Suprapubic skin (tissue), 4 donors: ENCODE results near the gene SERPINF2. TPM values are rescaled to one million over a fixed set of nuclear protein-coding genes. Genes with fewer than 3 reads are reported as not detected.

ENCODE experiments used
- DNase-seq, 2 donors: peaks; one replicate each; pipeline ENCODE4 v3.0.0-alpha.2; 2019; ENCODE audit warnings: low spot score in 2 of 2
- H3K27ac ChIP-seq: fragments of 200-600 bp; sonication (generic); one replicate; pipeline ENCODE4 v1.5.1; 2019
- H3K27me3 ChIP-seq: fragments of 200-600 bp; sonication (generic); one replicate; pipeline ENCODE4 v1.5.1; 2019
- H3K36me3 ChIP-seq: fragments of 200-600 bp; sonication (generic); one replicate; pipeline ENCODE4 v1.5.1; 2019
- H3K4me1 ChIP-seq: fragments of 200-600 bp; sonication (generic); one replicate; pipeline ENCODE4 v1.5.1; 2019
- H3K4me3 ChIP-seq: fragments of 200-600 bp; sonication (generic); one replicate; pipeline ENCODE4 v1.5.1; 2019; ENCODE audit warnings: mild to moderate bottlenecking
- H3K9me3 ChIP-seq: fragments of 200-600 bp; sonication (generic); one replicate; pipeline ENCODE4 v1.5.1; 2019
- EP300 ChIP-seq: sonication (generic); formaldehyde crosslinking; IDR thresholded peaks from one replicate; pipeline ENCODE4 v1.6.1; 2017; ENCODE audit warnings: antibody characterized with exemption
- POLR2A ChIP-seq, 2 donors: fragments of 450-650 bp; IDR thresholded peaks; one replicate each; pipeline ENCODE4 v1.6.1; 2017; ENCODE audit warnings: antibody characterized with exemption in 2 of 2, mild to moderate bottlenecking in 2 of 2, moderate library complexity in 2 of 2
- POLR2AphosphoS5 ChIP-seq, 3 donors: sonication (generic); formaldehyde crosslinking; IDR thresholded peaks; one replicate each; pipeline ENCODE4 v1.6.1; 2017; ENCODE audit warnings: antibody characterized with exemption in 3 of 3
- WGBS: methylation state at CpG from one replicate; pipeline ENCODE4 v1.1.5; 2018; 5-methylcytosine and 5-hydroxymethylcytosine counted together
- total RNA-seq, 4 donors: library from RNA; depleted of rRNA; stranded (reverse); fragments of >200 nt; gene quantifications; one replicate each; pipeline ENCODE4 v1.1.0, GENCODE V29; 2016
- TF ChIP-seq, protein P1 (sequence below), 2 donors: fragments of 200-600 bp in 1 of 2; fragments of 450-650 bp in 1 of 2; sonication (generic) in 1 of 2; IDR thresholded peaks; one replicate each; pipeline ENCODE4 v1.5.1; 2016 to 2019; ENCODE audit warnings: antibody characterized with exemption in 2 of 2, mild to moderate bottlenecking in 1 of 2, moderate library complexity in 1 of 2

Gene SERPINF2
- total RNA-seq, 4 donors from 2014 or later, result 3.9 to 7.4 (median 5.9) TPM

DNA sequence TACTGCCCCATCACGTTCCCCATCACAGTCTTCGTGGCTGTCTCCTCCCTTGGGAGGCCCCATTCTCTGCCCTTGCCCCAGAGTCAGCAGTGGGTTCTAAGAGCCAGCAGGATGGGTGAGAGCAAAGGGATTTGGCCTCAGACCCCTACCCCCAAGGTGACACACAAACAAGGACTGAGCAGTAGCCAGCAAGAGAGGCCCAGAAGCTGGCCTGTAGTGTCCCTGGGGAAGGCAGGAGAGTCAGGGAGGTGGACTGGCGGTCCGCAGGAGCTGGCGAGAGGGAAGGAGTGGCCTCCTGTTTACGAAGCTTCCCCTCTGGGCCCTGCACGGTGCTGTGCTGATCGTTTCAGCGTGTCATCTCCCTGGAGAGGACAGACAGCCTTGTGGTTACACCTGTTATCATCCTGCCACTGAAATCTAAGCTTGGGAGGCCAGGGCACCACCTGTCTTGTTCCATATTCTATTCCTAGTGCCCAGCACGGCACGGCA is 9.8 kb upstream of the SERPINF2 start:
- no peak for DNase-seq
- H3K27ac ChIP-seq, result no peak overlapping the region
- 90% methylated on average over 7 of the region's 11 CpGs for WGBS
- no peaks in the 10 kb centered on the region for H3K27me3 ChIP-seq
- H3K4me3 ChIP-seq, result no peak overlapping the region
- no peaks in the 10 kb centered on the region for H3K9me3 ChIP-seq
- peaks cover 72% of the 10 kb centered on the region for H3K36me3 ChIP-seq
- peaks cover 44% of the 10 kb centered on the region for H3K4me1 ChIP-seq
- TF ChIP-seq, protein P1, sequence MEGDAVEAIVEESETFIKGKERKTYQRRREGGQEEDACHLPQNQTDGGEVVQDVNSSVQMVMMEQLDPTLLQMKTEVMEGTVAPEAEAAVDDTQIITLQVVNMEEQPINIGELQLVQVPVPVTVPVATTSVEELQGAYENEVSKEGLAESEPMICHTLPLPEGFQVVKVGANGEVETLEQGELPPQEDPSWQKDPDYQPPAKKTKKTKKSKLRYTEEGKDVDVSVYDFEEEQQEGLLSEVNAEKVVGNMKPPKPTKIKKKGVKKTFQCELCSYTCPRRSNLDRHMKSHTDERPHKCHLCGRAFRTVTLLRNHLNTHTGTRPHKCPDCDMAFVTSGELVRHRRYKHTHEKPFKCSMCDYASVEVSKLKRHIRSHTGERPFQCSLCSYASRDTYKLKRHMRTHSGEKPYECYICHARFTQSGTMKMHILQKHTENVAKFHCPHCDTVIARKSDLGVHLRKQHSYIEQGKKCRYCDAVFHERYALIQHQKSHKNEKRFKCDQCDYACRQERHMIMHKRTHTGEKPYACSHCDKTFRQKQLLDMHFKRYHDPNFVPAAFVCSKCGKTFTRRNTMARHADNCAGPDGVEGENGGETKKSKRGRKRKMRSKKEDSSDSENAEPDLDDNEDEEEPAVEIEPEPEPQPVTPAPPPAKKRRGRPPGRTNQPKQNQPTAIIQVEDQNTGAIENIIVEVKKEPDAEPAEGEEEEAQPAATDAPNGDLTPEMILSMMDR (IDR thresholded peaks at IDR 0.05), result no peak
- TF ChIP-seq POLR2A (IDR thresholded peaks at IDR 0.05), result no peak
- TF ChIP-seq POLR2AphosphoS5 (IDR thresholded peaks at IDR 0.05), result no peak
- no peak for TF ChIP-seq EP300

DNA sequence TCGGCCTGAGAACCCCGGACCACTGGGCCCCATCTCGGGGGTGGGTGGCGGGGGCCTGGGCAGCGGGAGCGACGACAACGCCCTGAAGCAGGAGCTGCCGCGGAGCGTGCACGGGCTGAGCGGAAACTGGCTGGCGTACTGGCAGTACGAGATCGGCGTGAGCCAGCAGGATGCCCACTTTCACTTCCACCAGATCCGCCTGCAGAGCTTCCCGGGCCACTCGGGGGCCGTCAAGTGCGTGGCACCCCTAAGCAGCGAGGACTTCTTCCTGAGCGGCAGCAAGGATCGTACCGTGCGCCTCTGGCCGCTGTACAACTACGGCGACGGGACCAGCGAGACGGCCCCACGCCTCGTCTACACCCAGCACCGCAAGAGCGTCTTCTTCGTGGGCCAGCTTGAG is 8.9 kb upstream of the SERPINF2 start:
- no peak overlapping the region for H3K4me3 ChIP-seq
- H3K9me3 ChIP-seq, result no peaks in the 10 kb centered on the region
- TF ChIP-seq POLR2AphosphoS5 (IDR thresholded peaks at IDR 0.05), result no peak
- no peak for TF ChIP-seq POLR2A (IDR thresholded peaks at IDR 0.05)
- peaks cover 67% of the 10 kb centered on the region for H3K36me3 ChIP-seq
- DNase-seq, result no peak
- no peaks in the 10 kb centered on the region for H3K27me3 ChIP-seq
- H3K27ac ChIP-seq, result no peak overlapping the region
- peaks cover 36% of the 10 kb centered on the region for H3K4me1 ChIP-seq
- 96% methylated on average over 18 of the region's 38 CpGs for WGBS

DNA sequence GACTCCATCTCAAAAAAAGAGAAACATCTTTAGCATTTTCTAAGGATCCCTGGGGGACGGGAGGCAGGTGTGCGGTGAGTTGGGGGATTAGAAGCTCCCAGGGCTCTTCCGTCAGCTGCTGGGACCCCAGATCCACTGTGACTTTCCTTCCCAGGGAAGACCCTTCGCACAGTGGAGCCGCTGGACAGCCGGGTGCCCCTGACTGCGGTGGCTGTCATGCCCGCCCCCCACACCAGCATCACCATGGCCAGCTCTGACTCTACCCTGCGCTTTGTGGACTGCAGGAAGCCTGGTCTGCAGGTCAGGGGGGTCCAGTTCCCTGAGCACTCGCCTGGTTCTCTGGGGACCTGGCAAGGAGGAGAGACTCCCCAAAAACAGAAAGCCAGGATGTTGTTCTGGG is 7.3 kb upstream of the SERPINF2 start:
- Histone ChIP-seq H3K9me3 (no peaks in the 10 kb centered on the region), H3K27me3 (no peaks in the 10 kb centered on the region), H3K36me3 (peaks cover 62% of the 10 kb centered on the region), H3K27ac (no peak overlapping the region), H3K4me1 (peaks cover 30% of the 10 kb centered on the region), H3K4me3 (no peak overlapping the region)
- 96% methylated on average over 5 of the region's 10 CpGs for WGBS
- DNase-seq, result no peak
- no peak for TF ChIP-seq EP300
- TF ChIP-seq POLR2AphosphoS5 (IDR thresholded peaks at IDR 0.05), result no peak
- TF ChIP-seq, protein P1 (IDR thresholded peaks at IDR 0.05), result no peak
- TF ChIP-seq POLR2A (IDR thresholded peaks at IDR 0.05), result no peak

DNA sequence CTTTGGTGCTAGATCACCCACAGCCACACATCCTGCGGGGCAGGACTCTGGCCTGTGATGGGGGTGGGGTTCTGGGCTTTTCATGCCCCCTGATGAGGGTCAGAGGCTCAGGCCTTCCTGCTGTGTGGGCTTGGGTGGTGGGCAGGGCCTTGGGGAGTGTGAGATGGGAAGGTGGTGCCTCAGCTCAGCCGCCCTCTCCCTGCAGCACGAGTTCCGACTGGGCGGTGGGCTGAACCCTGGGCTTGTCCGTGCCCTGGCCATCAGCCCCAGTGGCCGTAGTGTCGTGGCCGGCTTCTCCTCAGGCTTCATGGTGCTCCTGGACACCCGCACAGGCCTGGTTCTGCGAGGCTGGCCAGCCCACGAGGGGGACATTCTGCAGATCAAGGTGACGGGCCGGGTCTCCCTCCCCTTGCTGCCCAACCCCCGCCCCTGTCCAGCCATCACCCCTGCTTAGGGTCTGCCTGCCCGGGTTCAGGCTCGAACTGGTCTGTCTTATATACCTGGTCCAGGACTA is 6.8 kb upstream of the SERPINF2 start:
- no peak overlapping the region for H3K4me3 ChIP-seq
- DNase-seq, result peak in 1 of 2 donors; percentile 64
- no peaks in the 10 kb centered on the region for H3K27me3 ChIP-seq
- H3K27ac ChIP-seq, result no peak overlapping the region
- H3K36me3 ChIP-seq, result peaks cover 62% of the 10 kb centered on the region
- TF ChIP-seq POLR2AphosphoS5 (IDR thresholded peaks at IDR 0.05), result no peak
- TF ChIP-seq, protein P1 (IDR thresholded peaks at IDR 0.05), result no peak
- TF ChIP-seq EP300, result no peak
- TF ChIP-seq POLR2A (IDR thresholded peaks at IDR 0.05), result no peak
- H3K4me1 ChIP-seq, result peaks cover 25% of the 10 kb centered on the region
- WGBS, result 70% methylated on average over 2 of the region's 17 CpGs
- H3K9me3 ChIP-seq, result no peaks in the 10 kb centered on the region

DNA sequence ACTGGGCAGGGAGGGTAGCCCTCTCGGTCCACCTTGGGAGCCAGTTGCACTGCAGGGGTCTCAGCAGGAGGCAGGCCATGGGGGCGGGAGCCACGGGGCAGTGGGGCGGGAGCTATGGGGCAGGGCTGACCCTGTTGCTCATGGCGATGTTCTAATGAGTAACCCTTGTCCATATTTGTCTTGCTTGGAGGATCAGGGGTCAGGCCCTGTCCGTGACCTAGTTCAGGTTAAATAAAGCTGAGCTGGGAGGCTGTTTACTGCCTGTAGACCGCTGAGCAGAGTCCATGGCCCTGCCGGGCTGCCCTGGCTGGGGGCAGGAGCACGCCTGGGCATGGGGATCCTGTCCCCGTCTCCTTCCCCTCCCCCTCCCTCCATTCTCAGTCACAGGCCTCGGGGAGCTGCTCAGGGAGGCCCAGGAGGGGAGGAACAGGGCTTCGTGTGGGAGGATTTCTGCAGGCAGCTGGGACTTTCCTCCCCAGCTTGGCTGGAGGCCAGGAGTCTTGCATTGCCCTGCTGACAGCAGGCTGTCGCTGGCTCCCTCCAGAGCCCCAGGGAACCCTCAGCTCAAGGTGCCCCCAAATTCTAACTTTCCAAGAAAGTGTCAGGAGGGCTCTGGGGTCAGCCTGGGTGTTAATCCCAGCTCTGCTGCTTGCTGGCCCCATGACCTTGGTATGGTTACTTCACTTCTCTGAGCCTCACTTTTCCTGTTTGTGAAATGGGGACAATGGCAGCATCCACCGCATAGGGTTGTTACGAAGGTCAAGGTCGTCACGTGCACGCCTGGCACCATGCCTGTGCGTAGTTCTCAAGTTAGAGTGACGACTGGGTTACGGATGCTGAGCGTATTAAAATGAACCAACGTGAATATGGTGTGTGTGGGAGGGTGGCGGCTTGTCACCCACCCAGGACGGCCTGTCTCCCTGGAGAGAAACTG is 6.1 kb upstream of the SERPINF2 start:
- H3K4me1 ChIP-seq, result peaks cover 18% of the 10 kb centered on the region
- H3K9me3 ChIP-seq, result no peaks in the 10 kb centered on the region
- H3K27me3 ChIP-seq, result no peaks in the 10 kb centered on the region
- no peak overlapping the region for H3K27ac ChIP-seq
- WGBS, result 65% methylated on average over 17 of the region's 25 CpGs
- TF ChIP-seq, protein P1 (IDR thresholded peaks at IDR 0.05), result no peak
- TF ChIP-seq POLR2AphosphoS5 (IDR thresholded peaks at IDR 0.05) (no peak), EP300 (no peak), POLR2A (IDR thresholded peaks at IDR 0.05) (no peak)
- no peak overlapping the region for H3K4me3 ChIP-seq
- peaks cover 58% of the 10 kb centered on the region for H3K36me3 ChIP-seq
- no peak for DNase-seq
